Activated CD8-positive, alpha-beta memory T cell treated with anti-CD3 and anti-CD28 coated beads, Interleukin-2, amount 50 U/mL, for 1 hour (primary cell): ENCODE results near the gene INPP4A.

Experiments used
- DNase-seq: peaks from one replicate; pipeline ENCODE4 v3.0.0-alpha.2; 2020; ENCODE audit errors: extremely low read depth

INPP4A gene

DNA sequence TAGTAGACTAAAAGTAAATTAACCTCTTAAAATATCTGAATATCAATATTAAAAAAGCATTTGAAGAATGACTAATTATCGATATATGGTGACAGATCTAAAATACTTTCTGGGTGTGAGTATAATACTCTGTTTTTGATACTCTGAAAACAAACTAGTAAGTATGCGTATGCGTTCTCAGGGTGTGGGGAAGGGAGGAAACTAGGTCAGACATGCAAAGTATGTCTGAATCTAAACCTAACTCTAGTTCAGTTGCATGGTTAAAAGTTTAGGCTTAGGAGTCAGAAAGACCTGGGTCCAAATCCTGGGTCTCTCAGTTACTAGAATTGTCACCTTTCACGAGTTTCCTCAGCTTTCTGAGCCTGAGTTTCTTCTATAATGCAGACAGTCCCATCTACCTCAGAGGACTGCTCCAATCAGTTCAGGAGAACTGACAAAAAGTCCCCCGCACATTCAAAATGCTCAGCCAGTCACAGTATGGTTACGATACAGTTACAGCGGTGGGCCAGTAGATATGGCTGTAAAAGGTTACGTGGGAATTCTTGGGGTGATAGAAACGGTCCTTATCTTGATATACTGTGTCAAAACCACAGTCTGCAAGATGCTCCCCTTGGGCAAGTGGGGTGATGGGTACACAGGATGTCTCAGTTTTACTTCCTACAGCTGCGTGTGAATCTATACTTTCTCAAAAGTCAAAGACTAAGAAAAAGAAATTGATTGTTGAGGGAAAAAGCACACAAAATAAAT lies 192.9 kb downstream of the INPP4A start:
- no peak for DNase-seq

DNA sequence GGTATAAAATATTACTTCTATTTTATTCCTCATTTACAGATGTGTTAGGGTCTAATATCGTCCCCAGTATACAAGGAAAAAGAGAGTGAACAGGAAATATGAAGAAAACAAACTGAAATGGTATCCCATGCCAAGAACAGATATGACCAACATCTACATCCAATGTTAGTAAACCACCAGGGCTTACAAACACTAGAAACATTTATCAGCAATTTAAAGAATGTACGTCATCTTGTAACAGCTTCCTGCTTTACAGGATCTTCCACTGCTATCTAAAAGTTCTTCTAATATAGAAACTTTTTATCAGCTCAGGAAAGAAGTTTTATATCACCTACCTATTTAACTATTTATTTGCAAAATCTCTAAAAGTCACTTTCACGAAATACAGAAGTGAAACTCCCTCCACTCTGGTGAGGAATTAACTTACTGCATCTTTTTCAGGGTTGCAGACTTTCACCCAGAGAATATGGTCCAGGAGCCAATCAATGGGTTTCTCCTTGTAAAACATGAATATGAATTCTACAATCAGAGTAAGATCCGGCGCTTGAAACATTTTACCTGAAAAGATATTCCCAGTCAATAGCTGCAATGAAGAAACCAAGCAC lies 198.9 kb downstream of the INPP4A start:
- no peak for DNase-seq
